H1 (cell line): ENCODE results near the gene CHRNA10. TPM values are rescaled to one million over a fixed set of nuclear protein-coding genes. Genes with fewer than 3 reads are reported as not detected.

ENCODE experiments used
- CTCF ChIA-PET: fragments of 300-600 bp; sonication (Branson Sonifier 250); formaldehyde crosslinking; loops from one replicate; lab custom pipeline; 2021; ENCODE audit not compliant: partially characterized antibody; lab: Charles Lee
- POLR2A ChIA-PET: fragments of 300-600 bp; sonication (Branson Sonifier 250); formaldehyde crosslinking; loops from one replicate; lab custom pipeline; 2021; ENCODE audit warnings: inconsistent platforms; ENCODE audit not compliant: partially characterized antibody; lab: Charles Lee
- DNase-seq, 2 experiments: peaks; one replicate each; pipeline versions ENCODE4 v3.0.0 to v3.0.0-alpha.2; 2010 to 2022; ENCODE audit warnings: low spot score in 2 of 2, low read depth in 1 of 2, mixed read lengths in 1 of 2
- FAIRE-seq: peaks from 2 replicates; lab custom pipeline; 2011; peaks lifted over from hg19 to GRCh38; lab: Jason Lieb, UNC
- H2AFZ ChIP-seq: 2 replicates; pipeline ENCODE4 v1.8.1; 2012; ENCODE audit warnings: low read length, inconsistent platforms
- H2AK5ac ChIP-seq: 2 replicates; pipeline ENCODE4 v1.6.1; 2013; ENCODE audit warnings: low read depth, low read length
- H2BK120ac ChIP-seq: replicated peaks from 2 replicates; pipeline ENCODE3; 2013; ENCODE audit warnings: low read depth, low read length, inconsistent platforms
- H2BK12ac ChIP-seq: 2 replicates; pipeline ENCODE4 v1.6.1; 2013; ENCODE audit warnings: low read depth, low read length
- H2BK15ac ChIP-seq: 2 replicates; pipeline ENCODE4 v1.6.1; 2013; ENCODE audit warnings: low read length
- H2BK20ac ChIP-seq: 2 replicates; pipeline ENCODE4 v1.6.1; 2013; ENCODE audit warnings: low read length
- H2BK5ac ChIP-seq: 2 replicates; pipeline ENCODE4 v1.6.1; 2013; ENCODE audit warnings: low read depth, low read length
- H3K14ac ChIP-seq: 2 replicates; pipeline ENCODE4 v1.6.1; 2013; ENCODE audit warnings: inconsistent platforms; ENCODE audit not compliant: insufficient read length
- H3K18ac ChIP-seq: 2 replicates; pipeline ENCODE4 v1.6.1; 2013; ENCODE audit warnings: low read length; ENCODE audit errors: extremely low read depth
- H3K23ac ChIP-seq: 2 replicates; pipeline ENCODE4 v1.6.1; 2013; ENCODE audit warnings: inconsistent platforms; ENCODE audit not compliant: insufficient read length
- H3K23me2 ChIP-seq: 2 replicates; pipeline ENCODE4 v1.6.1; 2013; ENCODE audit warnings: low read depth, low read length
- H3K27ac ChIP-seq: 2 replicates; pipeline ENCODE4 v1.6.1; 2011; ENCODE audit warnings: low read depth, low read length, inconsistent platforms
- H3K27me3 ChIP-seq, 4 experiments: replicated peaks in 1 of 4; 1 replicate in 1 of 4; 2 replicates in 3 of 4; pipeline versions ENCODE4 v1.6.1 to v1.8.1; 2011 to 2013; ENCODE audit warnings: low read length in 3 of 4, mild to moderate bottlenecking in 3 of 4, inconsistent platforms in 2 of 4, mixed read lengths in 2 of 4, moderate library complexity in 1 of 4; ENCODE audit not compliant: control insufficient read depth in 3 of 4, insufficient read depth in 3 of 4; ENCODE audit errors: extremely low read depth in 1 of 4
- H3K36me3 ChIP-seq, 4 experiments: 2 replicates each; pipeline versions ENCODE4 v1.6.1 to v1.8.1; 2011 to 2013; ENCODE audit warnings: mild to moderate bottlenecking in 4 of 4, low read length in 3 of 4, moderate library complexity in 2 of 4, control low read depth in 1 of 4, inconsistent platforms in 1 of 4; ENCODE audit not compliant: insufficient read depth in 4 of 4, control insufficient read depth in 2 of 4
- H3K4ac ChIP-seq: replicated peaks from 2 replicates; pipeline ENCODE3; 2013; ENCODE audit warnings: low read length, low read depth, mixed read lengths, inconsistent platforms; ENCODE audit not compliant: insufficient read length
- H3K4me1 ChIP-seq, 4 experiments: replicated peaks in 1 of 4; 1 replicate in 1 of 4; 2 replicates in 3 of 4; pipeline versions ENCODE4 v1.6.1 to v1.8.1; 2011 to 2013; ENCODE audit warnings: low read length in 3 of 4, inconsistent platforms in 2 of 4, mixed read lengths in 1 of 4; ENCODE audit not compliant: insufficient read depth in 4 of 4, control insufficient read depth in 3 of 4
- H3K4me2 ChIP-seq, 2 experiments: 2 replicates each; pipeline versions ENCODE4 v1.6.1 to v1.8.1; 2011 to 2013; ENCODE audit warnings: low read depth in 2 of 2, low read length in 2 of 2, control low read depth in 1 of 2, inconsistent platforms in 1 of 2, mild to moderate bottlenecking in 1 of 2; ENCODE audit not compliant: insufficient read depth in 1 of 2
- H3K4me3 ChIP-seq, 4 experiments: fragments of 200-600, 300-600 bp in 1 of 4; sonication (generic), shearing (Covaris generic), sonication (Bioruptor Twin) in 1 of 4; 2 replicates each; pipeline versions ENCODE4 v1.5.1 to v1.8.1; 2011 to 2016; ENCODE audit warnings: low read length in 4 of 4, low read depth in 3 of 4, control low read depth in 2 of 4, inconsistent platforms in 2 of 4, mild to moderate bottlenecking in 2 of 4, mixed read lengths in 1 of 4, moderate library complexity in 1 of 4; ENCODE audit not compliant: insufficient read depth in 2 of 4; ENCODE audit errors: extremely low read depth in 1 of 4
- H3K56ac ChIP-seq: replicated peaks from 2 replicates; pipeline ENCODE3; 2013; ENCODE audit warnings: low read depth, mild to moderate bottlenecking, mixed read lengths, low read length, inconsistent platforms; ENCODE audit not compliant: insufficient read length
- H3K79me1 ChIP-seq: 2 replicates; pipeline ENCODE4 v1.6.1; 2013; ENCODE audit warnings: low read depth, low read length, control low read depth
- H3K79me2 ChIP-seq, 2 experiments: 2 replicates each; pipeline versions ENCODE4 v1.6.1 to v1.8.1; 2012 to 2013; ENCODE audit warnings: low read length in 2 of 2, mild to moderate bottlenecking in 2 of 2, inconsistent platforms in 1 of 2; ENCODE audit not compliant: insufficient read depth in 2 of 2, control insufficient read depth in 1 of 2
- H3K9ac ChIP-seq, 4 experiments: replicated peaks in 1 of 4; 1 replicate in 1 of 4; 2 replicates in 3 of 4; pipeline versions ENCODE4 v1.6.1 to v1.8.1; 2011 to 2013; ENCODE audit warnings: low read depth in 3 of 4, low read length in 3 of 4, control low read depth in 2 of 4, mild to moderate bottlenecking in 2 of 4, moderate library complexity in 2 of 4, inconsistent platforms in 1 of 4; ENCODE audit errors: extremely low read depth in 1 of 4
- H3K9me3 ChIP-seq, 2 experiments: 2 replicates each; pipeline versions ENCODE4 v1.6.1 to v1.8.1; 2012 to 2013; ENCODE audit warnings: mild to moderate bottlenecking in 2 of 2, moderate library complexity in 2 of 2, control low read depth in 1 of 2, inconsistent platforms in 1 of 2, low read depth in 1 of 2, low read length in 1 of 2, mixed read lengths in 1 of 2; ENCODE audit not compliant: insufficient read depth in 2 of 2
- H4K20me1 ChIP-seq, 2 experiments: replicated peaks in 1 of 2; 2 replicates each; pipeline versions ENCODE3 to v1.8.1; 2011 to 2013; ENCODE audit warnings: inconsistent platforms in 2 of 2, low read length in 2 of 2, mild to moderate bottlenecking in 1 of 2; ENCODE audit not compliant: insufficient read depth in 2 of 2, control insufficient read depth in 1 of 2
- H4K5ac ChIP-seq: 2 replicates; pipeline ENCODE4 v1.6.1; 2013; ENCODE audit warnings: low read length, low read depth, mixed read lengths, inconsistent platforms; ENCODE audit not compliant: insufficient read length
- H4K8ac ChIP-seq: 2 replicates; pipeline ENCODE4 v1.8.0; 2013; ENCODE audit warnings: mild to moderate bottlenecking, moderate library complexity, low read length, inconsistent platforms; ENCODE audit not compliant: insufficient read depth; ENCODE audit errors: extremely low read depth
- H4K91ac ChIP-seq: replicated peaks from 2 replicates; pipeline ENCODE3; 2013; ENCODE audit warnings: low read length, mixed read lengths, inconsistent platforms; ENCODE audit not compliant: insufficient read length
- SIN3A ChIP-seq, 2 experiments: IDR thresholded peaks in 1 of 2; conservative IDR thresholded peaks in 1 of 2; 2 replicates each; pipeline ENCODE4 v1.6.1; 2011 to 2012; ENCODE audit warnings: low read length in 2 of 2, improper control_type of control experiment in 1 of 2, low read depth in 1 of 2, mild to moderate bottlenecking in 1 of 2
- WGBS, 2 experiments: shearing (Covaris generic) in 1 of 2; methylation state at CpG; one replicate each; pipeline versions ENCODE4 v1.1.6 to v1.1.7; 2013 to 2015; ENCODE audit warnings: low lambda C conversion rate in 2 of 2, mixed read lengths in 2 of 2, inconsistent platforms in 1 of 2, low coverage in 1 of 2, missing lambda C conversion rate in 1 of 2; ENCODE audit not compliant: insufficient replicate concordance in 2 of 2, insufficient coverage in 1 of 2, insufficient read length in 1 of 2; ENCODE audit errors: extremely low coverage in 1 of 2, missing lambda C conversion rate in 1 of 2; 5-methylcytosine and 5-hydroxymethylcytosine counted together
- polyA plus RNA-seq, 7 experiments: library from polyadenylated mRNA; depleted of rRNA in 3 of 7; stranded (reverse) in 5 of 7; unstranded in 2 of 7; fragments of >200 nt in 5 of 7; fragments of 200-250 nt in 2 of 7; gene quantifications; 1 replicate in 5 of 7; 2 replicates in 1 of 7; 4 replicates in 1 of 7; pipeline versions ENCODE4 v1.2.1 to v1.2.3, GENCODE V29; 2011 to 2013; ENCODE audit warnings: missing spikeins in 2 of 7, mixed read lengths in 2 of 7
- total RNA-seq: library from RNA; stranded (reverse); fragmentation: NEBNext Ultra II Directional; extraction: Animal tissue kit (Norgen Biotek cat#: 25700); gene quantifications from 2 replicates; pipeline ENCODE4 v1.2.1, GENCODE V29; 2021

Gene CHRNA10
- total and polyA plus RNA-seq, 2 of the 8 experiments (the other 6 are each of a cell fraction or from before 2014, with no cell fraction given): 0.68 to 1.3 TPM

DNA sequence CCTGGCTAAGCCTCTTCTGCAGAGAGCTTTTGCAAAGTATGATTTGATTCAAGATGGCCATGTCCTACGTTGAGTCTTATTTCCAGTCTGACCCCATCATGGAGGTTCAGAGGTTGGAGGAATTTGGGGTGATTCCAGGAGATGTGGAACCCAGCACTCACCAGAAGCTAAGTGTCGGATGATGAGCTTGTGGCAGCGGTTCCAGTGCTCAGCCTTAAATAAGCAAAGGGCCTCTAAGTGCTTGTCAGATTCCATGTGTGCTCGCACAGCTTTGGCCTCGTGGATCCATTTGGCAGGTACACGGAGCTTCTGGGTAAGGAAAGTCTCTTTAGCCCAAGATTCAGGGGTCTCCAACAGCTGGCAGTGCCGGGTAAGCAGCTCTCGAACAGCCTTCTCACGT is 11.9 kb upstream of the CHRNA10 start:
- Histone ChIP-seq H3K4ac (no peak overlapping the region), H3K27ac (no peak overlapping the region), H4K91ac (no peak overlapping the region), H3K4me2 (no peak overlapping the region), H2AK5ac (no peak overlapping the region), H4K8ac (no peak overlapping the region), H3K27me3 (no peaks in the 10 kb centered on the region), H3K14ac (no peak overlapping the region), H3K56ac (no peak overlapping the region), H2AFZ (no peak overlapping the region), H3K4me1 (no peaks in the 10 kb centered on the region), H3K36me3 (peaks cover 37 to 94% (median 78%) of the 10 kb centered on the region in 4 experiments), H2BK15ac (no peak overlapping the region), H3K23ac (no peak overlapping the region), H3K18ac (no peak overlapping the region), H3K4me3 (no peak overlapping the region), H4K5ac (no peak overlapping the region), H2BK20ac (no peak overlapping the region), H3K23me2 (no peaks in the 10 kb centered on the region), H3K9me3 (no peaks in the 10 kb centered on the region), H2BK12ac (no peak overlapping the region), H2BK5ac (no peak overlapping the region), H3K79me2 (no peaks in the 10 kb centered on the region), H2BK120ac (no peak overlapping the region), H3K79me1 (no peaks in the 10 kb centered on the region), H4K20me1 (peaks cover 0 to 2% of the 10 kb centered on the region in 2 experiments), H3K9ac (no peak overlapping the region)
- CTCF ChIA-PET: interaction anchor here (0.7 to 1.6 kb wide), 5 partner anchors 11 to 74 kb away, joined by 3 to 4 read pairs (median 3); partner anchors contain the start of gene CHRNA10
- DNase-seq (no peak), FAIRE-seq (no peak)
- POLR2A ChIA-PET: interaction anchor here (0.6 to 0.9 kb wide), 2 partner anchors 40 to 113 kb away, joined by 3 read pairs; no protein-coding TSS in a partner anchor
- 94% methylated on average over 9 of the region's 9 CpGs; no CpG with 5 or more reads in 1 of the 2 experiments for WGBS, 2 experiments
- TF ChIP-seq SIN3A (conservative IDR thresholded peaks at IDR 0.05 in 1 of 2, IDR thresholded peaks at IDR 0.05 in 1 of 2; ENCODE audit: low read depth in 1 of 2, low read length in 2 of 2): no peak
